HepG2 (cell line): ENCODE measurements around the gene IST1. TPM values are rescaled to one million over a fixed set of nuclear protein-coding genes. Genes with fewer than 3 reads are reported as not detected.

Experiments used
- BCL3 ChIP-seq: sonication (generic); formaldehyde crosslinking; IDR thresholded peaks from 2 replicates; pipeline ENCODE4 v1.5.1; 2020; ENCODE audit warnings: mild to moderate bottlenecking, missing genetic modification reagents, moderate library complexity
- GLI4 ChIP-seq: sonication (generic); formaldehyde crosslinking; IDR thresholded peaks from 2 replicates; pipeline ENCODE4 v1.5.1; 2020; ENCODE audit warnings: missing genetic modification reagents, mild to moderate bottlenecking, moderate library complexity, borderline replicate concordance
- IKZF5 ChIP-seq: IDR thresholded peaks from 2 replicates; pipeline ENCODE4 v1.6.1; 2018; ENCODE audit warnings: missing genetic modification reagents, mild to moderate bottlenecking, missing compliant biosample characterization
- MIER3 ChIP-seq: IDR thresholded peaks from 2 replicates; pipeline ENCODE4 v1.6.1; 2016; ENCODE audit warnings: missing compliant biosample characterization, borderline replicate concordance
- NR2F2 ChIP-seq: IDR thresholded peaks from 2 replicates; pipeline ENCODE4 v1.6.1; 2012; ENCODE audit warnings: low read depth, inconsistent platforms, borderline replicate concordance
- RBAK ChIP-seq: sonication (generic); formaldehyde crosslinking; IDR thresholded peaks from 2 replicates; pipeline ENCODE4 v1.5.1; 2020; ENCODE audit warnings: mild to moderate bottlenecking, missing genetic modification reagents
- WIZ ChIP-seq: sonication (generic); formaldehyde crosslinking; IDR thresholded peaks from 2 replicates; pipeline ENCODE4 v1.5.1; 2020; ENCODE audit warnings: mild to moderate bottlenecking, missing genetic modification reagents
- YY1 ChIP-seq: IDR thresholded peaks from 2 replicates; pipeline ENCODE4 v1.6.1; 2011; ENCODE audit warnings: low read length, low read depth, moderate library complexity, mild to moderate bottlenecking; ENCODE audit not compliant: insufficient read depth, insufficient replicate concordance
- ZBTB14 ChIP-seq: sonication (generic); formaldehyde crosslinking; IDR thresholded peaks from 2 replicates; pipeline ENCODE4 v1.4.0; 2020; ENCODE audit warnings: missing genetic modification reagents
- ZBTB34 ChIP-seq: sonication (generic); formaldehyde crosslinking; IDR thresholded peaks from 2 replicates; pipeline ENCODE4 v1.8.0; 2022; ENCODE audit warnings: mild to moderate bottlenecking, missing genetic modification reagents
- ZNF142 ChIP-seq: sonication (generic); formaldehyde crosslinking; IDR thresholded peaks from 2 replicates; pipeline ENCODE4 v1.4.0; 2020; ENCODE audit warnings: missing genetic modification reagents
- ZNF564 ChIP-seq: sonication (generic); formaldehyde crosslinking; IDR thresholded peaks from 2 replicates; pipeline ENCODE4 v1.8.1; 2023; ENCODE audit warnings: mild to moderate bottlenecking, missing genetic modification reagents
- ZNF577 ChIP-seq: sonication (generic); formaldehyde crosslinking; IDR thresholded peaks from 2 replicates; pipeline ENCODE4 v1.4.0; 2020; ENCODE audit warnings: mild to moderate bottlenecking, low read depth, missing genetic modification reagents, borderline replicate concordance
- polyA plus RNA-seq, 8 experiments: library from polyadenylated mRNA; depleted of rRNA in 3 of 8; stranded (reverse) in 7 of 8; unstranded in 1 of 8; fragments of >200 nt; fragmentation: Illumina TruSeq in 4 of 8; extraction: Trizol in 4 of 8; gene quantifications; 2 replicates each; pipeline versions ENCODE4 v1.2.1 to v1.2.3, GENCODE V29; 2011 to 2016; ENCODE audit warnings: low read depth in 4 of 8, missing spikeins in 1 of 8, mixed read lengths in 1 of 8; ENCODE audit not compliant: insufficient read depth in 1 of 8
- total RNA-seq, 5 experiments: library from RNA; depleted of rRNA; stranded (reverse); fragments of >200 nt; fragmentation: Illumina TruSeq; extraction: Trizol; gene quantifications; 2 replicates each; pipeline ENCODE4 v1.2.3, GENCODE V29; 2016; ENCODE audit warnings: low read depth in 1 of 5
- TF ChIP-seq, protein P1 (sequence below): sonication (generic); formaldehyde crosslinking; IDR thresholded peaks from 2 replicates; pipeline ENCODE4 v1.5.0; 2020; ENCODE audit warnings: missing genetic modification reagents

Gene IST1
- total and polyA plus RNA-seq, 2 of the 13 experiments (the other 11 are each of a cell fraction or from before 2014, with no cell fraction given): 346 to 415 TPM

DNA sequence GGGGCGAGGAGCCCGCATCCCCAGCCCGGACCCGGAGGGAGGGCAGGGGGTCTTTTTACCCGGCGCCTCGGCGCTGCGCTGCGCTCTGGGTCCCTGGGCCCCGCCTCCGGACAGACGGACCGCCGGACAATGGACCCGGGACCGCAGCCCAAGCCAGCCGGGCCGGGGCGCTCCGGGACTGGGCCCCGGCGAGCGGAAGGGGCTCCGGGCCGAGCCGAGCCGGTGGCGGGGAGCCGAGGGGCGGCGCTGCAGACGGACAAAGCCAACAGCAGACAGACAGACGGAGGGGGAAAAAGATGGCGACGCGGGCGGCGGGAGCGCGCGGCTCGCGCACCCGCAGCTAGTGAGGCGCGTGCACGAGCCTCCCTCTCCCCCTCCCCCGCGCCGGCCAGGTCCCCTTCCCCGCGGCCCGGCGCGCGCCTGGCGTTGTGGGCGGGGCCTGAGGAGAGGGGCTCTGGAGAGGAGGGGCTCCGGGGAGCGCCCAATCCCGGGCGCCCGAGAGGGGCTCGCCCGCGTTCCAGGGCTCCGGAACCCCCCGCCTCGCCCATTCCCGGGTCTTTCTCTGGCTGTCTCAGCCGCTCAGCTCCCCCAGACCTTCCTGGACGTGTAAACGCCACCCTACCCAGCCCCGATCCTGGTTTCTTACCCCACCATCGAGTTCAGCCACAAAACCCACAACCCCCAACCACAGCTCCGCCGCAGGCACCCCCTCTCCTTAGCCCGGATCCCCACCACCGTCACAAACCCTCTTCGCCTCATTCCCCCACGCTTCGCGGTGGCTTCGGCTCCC is 11.3 kb upstream of the IST1 start, which contains the start of gene ZNF821 (continued):
- TF ChIP-seq ZBTB14 (CRISPR knock-in tag) (peak; percentile 99), GLI4 (CRISPR knock-in tag) (peak; percentile 56; the same call in 1 of the 2 replicates), ZBTB34 (no peak), ZNF142 (CRISPR knock-in tag) (no peak; the same call in 1 of the 2 replicates), ZNF564 (peak; percentile 50; the same call in 1 of the 2 replicates), BCL3 (CRISPR knock-in tag) (peak; percentile 55; the same call in 1 of the 2 replicates), YY1 (peak; percentile 95), NR2F2 (no peak), MIER3 (CRISPR knock-in tag) (no peak), IKZF5 (no peak), WIZ (peak; percentile 40; the same call in 1 of the 2 replicates), RBAK (no peak), ZNF577 (CRISPR knock-in tag) (no peak)
- TF ChIP-seq, protein P1, sequence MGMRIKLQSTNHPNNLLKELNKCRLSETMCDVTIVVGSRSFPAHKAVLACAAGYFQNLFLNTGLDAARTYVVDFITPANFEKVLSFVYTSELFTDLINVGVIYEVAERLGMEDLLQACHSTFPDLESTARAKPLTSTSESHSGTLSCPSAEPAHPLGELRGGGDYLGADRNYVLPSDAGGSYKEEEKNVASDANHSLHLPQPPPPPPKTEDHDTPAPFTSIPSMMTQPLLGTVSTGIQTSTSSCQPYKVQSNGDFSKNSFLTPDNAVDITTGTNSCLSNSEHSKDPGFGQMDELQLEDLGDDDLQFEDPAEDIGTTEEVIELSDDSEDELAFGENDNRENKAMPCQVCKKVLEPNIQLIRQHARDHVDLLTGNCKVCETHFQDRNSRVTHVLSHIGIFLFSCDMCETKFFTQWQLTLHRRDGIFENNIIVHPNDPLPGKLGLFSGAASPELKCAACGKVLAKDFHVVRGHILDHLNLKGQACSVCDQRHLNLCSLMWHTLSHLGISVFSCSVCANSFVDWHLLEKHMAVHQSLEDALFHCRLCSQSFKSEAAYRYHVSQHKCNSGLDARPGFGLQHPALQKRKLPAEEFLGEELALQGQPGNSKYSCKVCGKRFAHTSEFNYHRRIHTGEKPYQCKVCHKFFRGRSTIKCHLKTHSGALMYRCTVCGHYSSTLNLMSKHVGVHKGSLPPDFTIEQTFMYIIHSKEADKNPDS (CRISPR knock-in tag): no peak
